Measurements from ENCODE around the gene C15orf62.

DNA sequence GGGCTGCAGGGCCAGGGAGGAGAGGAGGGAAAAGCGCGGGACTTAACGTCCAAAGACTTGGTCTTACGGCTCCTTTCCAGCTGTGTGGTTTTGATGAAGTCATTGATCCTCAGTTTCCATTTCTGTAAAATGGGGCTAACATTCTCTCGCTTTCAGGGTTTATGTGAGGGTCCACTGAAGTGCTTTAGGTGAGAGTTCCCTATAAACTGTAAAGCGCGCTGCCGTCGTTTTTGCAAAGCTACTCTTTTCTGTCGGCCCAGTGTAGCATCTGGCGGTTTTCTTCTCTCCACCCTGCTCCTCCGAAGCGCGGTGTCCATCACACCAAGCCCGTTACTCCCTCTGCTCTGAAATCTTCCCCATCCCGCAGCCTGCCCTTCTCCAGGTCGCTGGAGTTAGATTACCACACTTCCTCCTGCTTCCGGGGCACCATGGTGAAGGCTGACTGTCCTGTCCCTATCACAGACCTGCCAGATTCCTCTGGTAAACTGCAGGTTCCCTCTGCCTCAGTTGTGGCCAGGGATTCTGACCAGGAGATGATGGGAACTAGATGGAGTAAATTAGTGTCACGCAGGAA, 38.2 kb downstream of the C15orf62 start:
- no peak for TF ChIP-seq CTCF (IDR thresholded peaks at IDR 0.05)
- no peak for TF ChIP-seq GABPA (IDR thresholded peaks at IDR 0.05; ENCODE audit: low read depth)
- TF ChIP-seq TAF1 (IDR thresholded peaks at IDR 0.05; ENCODE audit: borderline replicate concordance, low read depth, low read length): no peak
- no peak for TF ChIP-seq RAD21 (IDR thresholded peaks at IDR 0.05; ENCODE audit: low read length)

Measured in SK-N-SH (cell line).